HG03521 (cell line): ENCODE measurements around the gene PEMT.

Source experiments
- ATAC-seq: cut with Tn5 transposase; IDR thresholded peaks from one replicate; pipeline ENCODE4 v1.9.1; 2021; ENCODE audit warnings: mild to moderate bottlenecking, moderate library complexity; ENCODE audit not compliant: unreplicated experiment

PEMT gene

GRCh38 chr17:17605729-17606088, 14.2 kb upstream of the PEMT start:
- ATAC-seq = no peak

DNA sequence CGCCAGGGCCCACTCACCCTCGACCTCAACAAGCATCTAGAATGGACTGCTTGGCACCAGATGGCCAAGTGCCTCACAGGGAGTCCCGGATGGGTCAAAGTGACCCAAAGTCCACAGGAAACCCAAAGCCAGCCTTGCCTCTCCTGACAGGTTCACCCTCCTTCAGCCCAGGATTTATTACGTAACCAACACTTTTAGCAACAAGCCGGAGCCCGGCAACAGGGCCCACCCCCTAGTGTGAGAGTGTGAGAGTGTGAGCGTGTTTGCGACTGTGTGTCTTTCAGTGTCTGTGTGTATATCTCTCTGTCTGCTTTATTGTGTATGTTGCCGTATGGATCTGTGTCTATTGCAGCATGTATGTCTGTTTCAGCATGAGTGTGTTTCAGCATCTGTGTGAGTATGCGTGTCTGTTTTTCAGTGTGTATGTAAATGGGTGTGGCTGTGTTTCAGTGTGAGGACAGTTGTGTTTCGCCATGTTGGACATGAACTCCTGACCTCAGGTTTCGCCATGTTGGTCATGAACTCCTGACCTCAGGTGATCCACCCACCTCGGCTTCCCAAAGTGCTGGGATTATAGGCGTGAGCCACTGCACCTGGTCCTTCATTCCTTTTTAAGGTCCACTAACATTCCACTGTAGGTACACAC, 13.7 kb upstream of the PEMT start:
- ATAC-seq = no peak

DNA sequence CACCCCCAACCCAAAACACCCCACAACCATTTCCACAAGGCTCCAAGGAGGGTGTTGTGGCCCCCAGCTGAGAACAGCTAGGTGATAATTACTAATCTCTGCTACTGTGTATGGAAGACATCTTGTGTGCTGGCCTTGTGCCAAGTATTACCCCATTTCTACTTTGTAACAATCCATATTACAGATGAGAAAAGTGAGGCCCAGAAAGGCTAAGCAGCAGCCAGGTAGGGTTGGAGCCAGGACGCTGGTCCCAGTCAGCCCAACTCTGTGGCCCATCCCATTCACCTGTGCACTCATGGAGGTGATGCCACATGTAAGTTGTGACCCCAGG, 12.4 kb upstream of the PEMT start:
- no peak for ATAC-seq

- no peak for ATAC-seq
Observed at GRCh38 chr17:17603178-17603894, 11.8 kb upstream of the PEMT start.

DNA sequence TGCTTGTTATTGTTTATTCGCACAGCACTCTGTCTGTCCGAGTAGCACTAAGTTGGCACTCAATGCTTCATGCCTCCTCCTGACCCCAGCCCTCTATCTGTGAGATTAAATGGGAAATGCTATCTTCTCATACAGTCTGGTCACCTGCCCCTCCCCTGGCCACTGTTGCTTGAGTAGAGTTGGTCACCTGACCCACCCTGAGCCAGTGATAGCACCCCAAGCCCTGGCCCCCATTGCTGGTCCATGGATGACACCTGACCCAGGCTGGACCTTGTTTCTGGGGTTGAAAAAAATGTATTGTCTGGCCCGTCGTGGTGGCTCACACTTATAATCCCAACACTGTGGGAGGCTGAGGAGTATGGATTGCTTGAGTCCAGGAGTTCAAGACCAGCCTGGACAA, 8.5 kb upstream of the PEMT start:
- ATAC-seq = no peak

DNA sequence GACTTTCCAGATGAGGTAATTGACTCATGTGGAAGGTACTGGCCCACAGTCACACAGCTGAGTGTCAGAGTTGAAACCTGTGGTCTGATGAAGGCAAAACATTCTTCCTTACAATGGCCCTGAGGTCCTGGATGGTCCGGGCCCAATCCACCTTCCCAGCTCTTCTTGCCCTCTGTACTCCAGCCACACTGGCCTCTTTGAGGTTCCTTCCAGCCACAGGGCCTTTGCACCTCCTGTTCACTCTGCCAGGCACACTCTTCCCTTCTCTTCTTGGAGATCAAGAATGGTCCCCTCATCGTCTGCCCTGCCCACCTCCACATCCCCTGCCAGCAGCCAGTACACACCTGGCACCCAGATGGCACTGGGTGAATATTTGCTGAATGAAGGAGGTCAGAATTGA, 6.5 kb upstream of the PEMT start:
- ATAC-seq = no peak

GRCh38 chr17:17595755-17596154, 4.2 kb upstream of the PEMT start:
- ATAC-seq = no peak

- no peak for ATAC-seq
Observed at GRCh38 chr17:17593222-17593620, 1.7 kb upstream of the PEMT start.

DNA sequence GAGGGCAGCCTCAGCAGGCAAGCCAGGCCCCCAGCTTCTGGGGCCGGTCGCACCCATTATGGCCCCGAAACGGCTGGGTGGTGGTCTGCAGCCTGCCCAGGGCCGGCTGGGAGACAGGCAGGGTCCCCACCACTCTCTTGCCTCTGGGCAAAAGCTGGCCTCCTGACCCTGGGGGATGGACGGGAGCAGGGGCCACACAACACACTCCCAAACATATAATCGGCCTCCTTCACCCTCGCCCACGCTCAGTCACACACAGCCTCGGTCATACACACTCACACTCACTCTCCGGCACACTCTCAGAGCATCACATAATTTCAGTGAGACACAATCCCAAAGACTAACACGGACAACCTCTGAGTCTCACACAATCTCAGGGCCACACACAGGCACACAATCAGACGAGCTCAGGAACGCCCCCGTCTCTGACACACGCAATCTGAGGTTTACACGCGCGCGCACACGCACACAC, 589 bp downstream of the PEMT start:
- no peak for ATAC-seq

DNA sequence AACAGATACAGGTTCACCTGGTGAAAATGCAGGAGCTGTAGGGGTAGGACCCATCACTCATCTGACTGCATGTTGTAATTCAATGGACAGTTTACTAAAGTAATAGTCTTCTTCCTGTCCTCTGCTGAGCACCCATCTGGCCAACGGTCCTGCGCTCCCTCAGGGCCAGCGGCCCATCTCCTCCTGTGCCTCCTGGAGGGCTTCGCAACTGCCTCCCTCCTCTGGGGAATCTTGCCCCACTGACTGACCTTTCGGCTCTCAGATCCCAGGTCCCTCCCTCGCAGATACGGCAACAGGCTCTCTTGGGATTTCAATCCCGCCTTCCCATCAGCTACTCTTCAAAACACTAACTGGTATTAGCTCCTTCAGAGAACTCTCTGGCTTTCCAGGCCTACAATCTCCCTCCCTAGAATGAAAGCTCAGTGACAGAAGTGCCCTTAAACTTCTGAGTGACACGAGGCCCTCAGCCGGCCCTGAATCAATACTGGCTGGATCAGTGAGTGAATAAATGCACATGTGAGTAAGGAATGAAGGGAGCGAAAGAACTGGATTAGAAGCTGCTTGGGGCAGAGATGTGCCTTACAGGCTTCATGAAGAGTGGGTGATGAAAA, 1.3 kb downstream of the PEMT start:
- ATAC-seq = no peak

DNA sequence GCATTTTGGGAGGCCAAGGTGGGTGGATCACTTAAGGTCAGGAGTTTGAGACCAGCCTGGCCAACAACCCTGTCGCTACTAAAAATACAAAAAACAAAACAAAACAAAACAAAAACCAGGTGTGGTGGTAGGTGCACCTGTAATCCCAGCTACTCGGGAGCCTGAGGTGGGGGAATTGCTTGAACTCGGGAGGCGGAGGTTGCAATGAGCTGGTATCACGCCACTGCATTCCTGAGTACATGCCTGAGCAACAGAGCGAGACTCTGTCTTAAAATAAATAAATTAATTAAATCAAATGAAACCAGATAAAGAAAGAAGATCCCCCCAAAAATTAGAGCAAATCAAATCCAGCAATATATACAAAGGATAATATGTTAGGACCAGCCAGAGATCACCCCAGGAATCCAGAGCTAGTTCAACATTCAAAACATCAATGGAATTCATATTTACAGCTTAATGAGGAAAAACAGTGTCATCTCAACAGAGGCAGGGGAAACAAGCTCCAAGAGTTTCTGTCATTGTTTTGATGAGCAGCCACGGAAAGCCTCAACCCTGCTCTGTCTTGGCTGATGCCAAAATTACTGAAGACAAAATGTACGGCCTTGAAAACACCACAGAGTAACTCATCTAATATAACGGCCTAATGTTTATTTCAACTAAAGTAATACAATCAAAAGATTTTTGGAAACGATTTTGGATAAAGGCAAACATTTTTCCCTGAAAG, 3.7 kb downstream of the PEMT start:
- no peak for ATAC-seq

DNA sequence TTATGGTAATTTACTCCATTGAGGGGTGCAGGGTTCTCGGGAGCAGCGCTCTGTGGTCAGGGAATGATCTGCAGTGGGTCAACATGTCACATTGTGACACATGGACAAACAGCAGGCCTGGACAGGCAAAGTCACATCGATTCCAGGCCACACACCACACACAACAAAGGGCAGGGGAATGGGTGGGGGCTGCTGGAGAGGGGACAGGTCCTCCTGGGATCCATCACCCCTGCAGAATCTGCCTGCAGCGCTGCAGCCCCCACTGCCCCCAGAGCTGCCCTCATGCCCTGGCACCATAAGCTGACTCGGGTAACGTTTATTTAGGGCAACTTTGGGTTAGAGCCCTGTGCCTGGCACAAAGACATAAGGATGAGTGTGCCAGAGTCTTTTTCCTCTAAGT, 9.1 kb downstream of the PEMT start:
- ATAC-seq = no peak

DNA sequence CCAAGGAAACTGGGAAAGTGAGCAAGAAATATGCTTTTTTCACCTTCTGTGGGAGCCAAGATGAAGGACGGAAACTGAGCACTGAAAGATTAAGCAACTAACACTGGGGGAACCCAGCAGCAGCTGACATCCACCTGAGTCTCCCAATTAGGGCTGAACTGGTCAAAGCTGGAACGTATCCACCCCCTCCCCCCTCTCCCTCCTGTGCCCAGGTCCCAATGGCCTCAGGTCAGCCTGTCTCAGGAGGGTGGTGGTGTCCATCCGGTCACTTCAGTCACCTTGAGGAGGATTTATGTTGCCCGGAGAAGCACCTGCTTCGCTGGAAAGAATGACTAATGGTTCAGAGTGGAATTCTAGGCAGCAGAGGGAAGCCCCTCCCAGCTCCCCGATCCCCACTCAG, 10.0 kb downstream of the PEMT start:
- no peak for ATAC-seq

GRCh38 chr17:17580662-17581470, 10.6 kb downstream of the PEMT start:
- no peak for ATAC-seq

DNA sequence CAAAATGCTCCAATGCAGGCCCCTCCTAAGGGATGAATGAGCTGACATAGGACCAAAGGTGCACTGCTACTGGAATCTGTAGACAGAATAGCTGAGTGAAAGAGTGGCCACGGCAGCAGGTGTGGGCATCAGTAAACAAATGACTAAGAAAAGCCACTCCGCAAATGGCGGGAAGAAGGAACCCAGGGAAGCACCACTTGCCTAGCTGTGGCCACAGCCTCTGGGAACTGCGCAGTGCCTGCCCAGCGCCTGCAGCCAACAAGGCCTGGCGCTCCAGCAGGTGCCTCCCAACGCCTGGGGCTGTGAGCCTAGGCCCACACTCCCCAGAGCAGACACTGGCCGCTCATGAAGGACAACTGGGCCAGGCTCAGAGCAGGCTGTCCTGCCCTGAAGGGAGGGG, 11.8 kb downstream of the PEMT start:
- no peak for ATAC-seq

- no peak for ATAC-seq
Observed at GRCh38 chr17:17577373-17577772, 14.1 kb downstream of the PEMT start.

GRCh38 chr17:17576772-17577234, 14.7 kb downstream of the PEMT start:
- ATAC-seq = no peak

DNA sequence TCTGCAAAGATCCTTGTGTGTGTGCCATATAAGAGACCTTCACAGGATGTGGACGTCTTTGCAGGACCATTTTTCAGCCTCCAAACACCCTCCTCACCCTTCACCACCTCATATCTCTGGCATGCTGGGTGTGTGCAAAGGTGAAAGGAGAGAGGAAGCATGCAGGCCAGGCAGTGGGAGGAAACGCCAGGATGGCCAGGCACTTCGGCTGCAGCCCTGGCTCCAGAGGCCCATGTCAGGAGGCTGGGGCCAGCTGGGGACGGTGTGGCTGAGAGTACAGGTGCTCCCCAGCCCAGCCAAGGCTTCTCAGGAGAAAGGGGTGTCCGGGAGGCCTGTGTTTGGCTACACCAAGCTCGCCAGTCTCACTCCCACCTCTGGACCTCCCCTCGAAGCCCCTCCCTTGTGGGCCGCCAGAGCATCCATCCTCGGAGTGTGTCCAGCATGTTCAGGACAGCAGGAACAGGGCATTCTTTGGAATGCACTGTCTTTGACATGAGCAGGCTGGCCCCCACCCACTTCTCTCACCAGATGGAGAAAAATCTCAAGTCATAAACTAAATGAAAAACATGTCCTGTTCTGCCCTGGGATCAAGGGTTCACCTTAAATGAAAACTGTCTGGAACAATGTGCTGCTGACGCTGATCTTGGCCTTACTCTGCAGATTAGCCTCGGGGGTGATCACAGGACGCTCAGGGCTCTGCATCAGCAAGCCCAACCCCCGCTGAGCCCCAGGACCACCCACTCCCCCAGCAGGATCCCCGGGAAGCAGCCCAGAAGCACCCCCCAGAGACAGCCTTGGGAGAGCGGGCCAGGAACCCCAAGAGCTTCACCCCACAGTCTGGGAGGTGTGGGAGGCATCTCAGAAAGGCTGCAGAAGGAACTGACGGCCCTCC, 15.9 kb downstream of the PEMT start:
- no peak for ATAC-seq

DNA sequence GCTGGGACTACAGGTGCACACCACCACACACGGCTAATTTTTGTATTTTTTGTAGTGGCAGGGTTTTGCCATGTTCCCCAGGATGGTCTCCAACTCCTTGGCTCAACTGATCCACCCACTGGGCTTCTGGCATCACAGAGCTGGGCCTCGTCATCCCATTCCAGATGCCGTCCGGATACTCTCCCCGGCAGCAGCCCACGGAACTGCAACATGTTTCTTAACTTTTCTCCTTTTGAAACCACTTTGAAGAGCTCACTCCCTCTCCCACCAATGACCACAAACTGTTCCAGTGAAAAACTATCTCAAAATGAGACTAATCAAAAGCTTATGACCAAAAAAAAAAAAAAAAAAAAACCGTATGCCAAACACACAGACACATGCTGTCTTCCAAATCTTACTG, 17.6 kb downstream of the PEMT start:
- ATAC-seq = no peak
